IMR-90 (cell line): ENCODE measurements around the gene MTHFD2. TPM values are rescaled to one million over a fixed set of nuclear protein-coding genes. Genes with fewer than 3 reads are reported as not detected.

Experiments
- ATAC-seq: fragments of 200-7000 bp; cut with Tn5 transposase; 2 replicates; pipeline ENCODE4 v1.9.1; 2020; ENCODE audit warnings: low read depth, mild to moderate bottlenecking, moderate library complexity
- BruUV-seq: library from RNA; stranded (reverse); fragments of 400-500 nt; replicated peaks from 2 replicates; lab custom pipeline; 2021; lab: Mats Ljungman, UMichigan
- CTCF ChIA-PET: fragments of 300-600 bp; formaldehyde crosslinking; extraction: SDS; loops from one replicate; lab custom pipeline; 2021; ENCODE audit warnings: antibody characterized with exemption; lab: Yijun Ruan, JAX
- POLR2A ChIA-PET: fragments of 300-600 bp; sonication (Branson Sonifier 250); formaldehyde crosslinking; loops from one replicate; lab custom pipeline; 2022; ENCODE audit warnings: antibody characterized with exemption; ENCODE audit not compliant: unreplicated experiment; lab: Charles Lee
- DNase-seq: peaks from one replicate; pipeline ENCODE4 v3.0.0; 2013
- H2AFZ ChIP-seq: replicated peaks from 2 replicates; pipeline ENCODE3; 2013; ENCODE audit warnings: low read length, mild to moderate bottlenecking; ENCODE audit not compliant: poor library complexity
- H2AK5ac ChIP-seq: 2 replicates; pipeline ENCODE4 v1.6.1; 2013; ENCODE audit warnings: low read depth, low read length, inconsistent platforms
- H2AK9ac ChIP-seq: replicated peaks from 2 replicates; pipeline ENCODE3; 2013; ENCODE audit warnings: mild to moderate bottlenecking, low read depth, low read length, moderate library complexity; ENCODE audit not compliant: poor library complexity
- H2BK120ac ChIP-seq: 2 replicates; pipeline ENCODE4 v1.6.1; 2013; ENCODE audit warnings: low read depth, low read length, inconsistent platforms
- H2BK15ac ChIP-seq: 3 replicates; pipeline ENCODE4 v1.6.1; 2013; ENCODE audit warnings: low read depth, low read length, inconsistent platforms
- H2BK20ac ChIP-seq: 2 replicates; pipeline ENCODE4 v1.6.1; 2013; ENCODE audit warnings: low read depth, mild to moderate bottlenecking, inconsistent platforms, low read length, moderate library complexity
- H2BK5ac ChIP-seq: 2 replicates; pipeline ENCODE4 v1.6.1; 2013; ENCODE audit warnings: mild to moderate bottlenecking, low read depth, low read length, inconsistent platforms; ENCODE audit not compliant: poor library complexity, severe bottlenecking
- H3K14ac ChIP-seq: replicated peaks from 2 replicates; pipeline ENCODE4 v1.6.1; 2013; ENCODE audit warnings: low read depth, low read length, inconsistent platforms
- H3K18ac ChIP-seq: 2 replicates; pipeline ENCODE4 v1.6.1; 2013; ENCODE audit warnings: low read depth, low read length, control low read depth
- H3K23ac ChIP-seq: 2 replicates; pipeline ENCODE4 v1.6.1; 2013; ENCODE audit warnings: low read depth, low read length, inconsistent platforms
- H3K27ac ChIP-seq: 2 replicates; pipeline ENCODE4 v1.5.1; 2013; ENCODE audit warnings: mild to moderate bottlenecking, control low read depth, low read length; ENCODE audit not compliant: insufficient read depth
- H3K27me3 ChIP-seq: 2 replicates; pipeline ENCODE4 v1.6.1; 2013; ENCODE audit warnings: low read length; ENCODE audit not compliant: control insufficient read depth, insufficient read depth
- H3K36me3 ChIP-seq: 2 replicates; pipeline ENCODE4 v1.6.1; 2013; ENCODE audit warnings: low read length, mixed read lengths; ENCODE audit not compliant: control insufficient read depth, insufficient read depth
- H3K4ac ChIP-seq: 2 replicates; pipeline ENCODE4 v1.6.1; 2013; ENCODE audit warnings: low read depth, low read length, inconsistent platforms
- H3K4me1 ChIP-seq: 2 replicates; pipeline ENCODE4 v1.6.1; 2013; ENCODE audit warnings: low read length, mixed read lengths; ENCODE audit not compliant: control insufficient read depth, insufficient read depth
- H3K4me2 ChIP-seq: 2 replicates; pipeline ENCODE4 v1.6.1; 2013; ENCODE audit warnings: low read depth, mild to moderate bottlenecking, control low read depth, low read length, moderate library complexity
- H3K4me3 ChIP-seq: 2 replicates; pipeline ENCODE4 v1.5.1; 2013; ENCODE audit warnings: low read depth, mild to moderate bottlenecking, control low read depth, low read length, moderate library complexity; ENCODE audit not compliant: insufficient read depth
- H3K56ac ChIP-seq: 2 replicates; pipeline ENCODE4 v1.6.1; 2013; ENCODE audit warnings: low read length, inconsistent platforms; ENCODE audit not compliant: insufficient read depth; ENCODE audit errors: extremely low read depth
- H3K79me1 ChIP-seq, 2 experiments: 2 replicates each; pipeline ENCODE4 v1.6.1; 2013; ENCODE audit warnings: low read length in 2 of 2, inconsistent platforms in 1 of 2, low read depth in 1 of 2
- H3K9ac ChIP-seq: 2 replicates; pipeline ENCODE4 v1.6.1; 2013; ENCODE audit warnings: low read depth, low read length, control low read depth
- H3K9me1 ChIP-seq: 2 replicates; pipeline ENCODE4 v1.6.1; 2013; ENCODE audit warnings: low read length, inconsistent platforms; ENCODE audit not compliant: insufficient read depth
- H3K9me3 ChIP-seq: 2 replicates; pipeline ENCODE4 v1.6.1; 2013; ENCODE audit warnings: low read length; ENCODE audit not compliant: control insufficient read depth, insufficient read depth
- H4K20me1 ChIP-seq: 2 replicates; pipeline ENCODE4 v1.6.1; 2013; ENCODE audit warnings: low read length, inconsistent platforms; ENCODE audit not compliant: insufficient read depth
- H4K5ac ChIP-seq: 2 replicates; pipeline ENCODE4 v1.6.1; 2013; ENCODE audit warnings: mild to moderate bottlenecking, low read depth, low read length, control low read depth
- H4K8ac ChIP-seq, 2 experiments: 2 replicates each; pipeline ENCODE4 v1.6.1; 2013; ENCODE audit warnings: low read depth in 2 of 2, low read length in 2 of 2, control low read depth in 1 of 2, inconsistent platforms in 1 of 2
- H4K91ac ChIP-seq: 2 replicates; pipeline ENCODE4 v1.6.1; 2013; ENCODE audit warnings: low read depth, low read length, inconsistent platforms; ENCODE audit not compliant: insufficient read depth
- MAZ ChIP-seq: IDR thresholded peaks from 2 replicates; pipeline ENCODE4 v1.6.1; 2012; ENCODE audit warnings: low read depth, mild to moderate bottlenecking, low read length, improper control_type of control experiment, moderate library complexity, borderline replicate concordance
- RCOR1 ChIP-seq: IDR thresholded peaks from 2 replicates; pipeline ENCODE4 v1.6.1; 2012; ENCODE audit warnings: mild to moderate bottlenecking, low read length, improper control_type of control experiment; ENCODE audit not compliant: insufficient replicate concordance
- SMC3 ChIP-seq: fragments of 150-350 bp; IDR thresholded peaks from 2 replicates; pipeline ENCODE4 v1.6.1; 2016; ENCODE audit warnings: low read depth, mild to moderate bottlenecking, antibody characterized with exemption, low read length, moderate library complexity
- WGBS, 2 experiments: methylation state at CpG; one replicate each; pipeline versions ENCODE4 v1.1.5 to v1.1.7; 2013; ENCODE audit warnings: missing lambda C conversion rate in 2 of 2; ENCODE audit not compliant: insufficient read length in 1 of 2; ENCODE audit errors: extremely low coverage in 2 of 2; 5-methylcytosine and 5-hydroxymethylcytosine counted together
- dilution Hi-C: fragments of 300-500 bp; cut with HindIII; formaldehyde crosslinking; loops from one replicate; pipeline ENCODE4 v1.14.3; 2018; ENCODE audit warnings: low sequenced_read_pairs; ENCODE audit not compliant: unreplicated experiment
- in situ Hi-C: fragments of 300-500 bp; cut with MboI; formaldehyde crosslinking; loops from 3 replicates; pipeline ENCODE4 v1.14.3; 2019; ENCODE audit warnings: low sequenced_read_pairs, inconsistent platforms, mixed read lengths
- intact Hi-C: fragments of 100-400 bp; cut with micrococcal nuclease; formaldehyde crosslinking; loops from 2 replicates; pipeline ENCODE4 v1.10.0; 2022
- polyA plus RNA-seq, 3 experiments: library from polyadenylated mRNA; depleted of rRNA; stranded (reverse); fragments of >200 nt; gene quantifications; 2 replicates each; pipeline ENCODE4 v1.2.3, GENCODE V29; 2012; ENCODE audit warnings: low replicate concordance in 1 of 3
- total RNA-seq: library from RNA; depleted of rRNA; stranded (reverse); fragments of >200 nt; gene quantifications from 2 replicates; pipeline ENCODE4 v1.2.3, GENCODE V29; 2012

The MTHFD2 gene
- total and polyA plus RNA-seq, 2 of the 4 experiments (the other 2 are of a cell fraction), result 66.8 to 122 TPM

GRCh38 chr2:74246496-74247195 lies 48.2 kb downstream of the MTHFD2 start:
- H3K4me2 ChIP-seq, result no peak overlapping the region
- H3K9me3 ChIP-seq, result no peaks in the 10 kb centered on the region
- no peak overlapping the region for H4K5ac ChIP-seq
- H3K79me1 ChIP-seq, result no peaks in the 10 kb centered on the region
- H3K23ac ChIP-seq, result no peak overlapping the region
- H3K56ac ChIP-seq, result no peak overlapping the region
- ATAC-seq (no peak), DNase-seq (no peak)
- H2BK15ac ChIP-seq, result no peak overlapping the region
- no peak overlapping the region for H3K9ac ChIP-seq
- in situ Hi-C loops (no loop called here), dilution Hi-C loops (no loop called here), intact Hi-C loops (no loop called here)
- no peaks in the 10 kb centered on the region for H3K9me1 ChIP-seq
- no peak overlapping the region for H3K4me3 ChIP-seq
- H3K4ac ChIP-seq, result no peak overlapping the region
- TF ChIP-seq SMC3, result no peak
- TF ChIP-seq RCOR1, result no peak
- TF ChIP-seq MAZ, result no peak
- no peak overlapping the region for H2BK120ac ChIP-seq
- H3K36me3 ChIP-seq, result no peaks in the 10 kb centered on the region
- no peak overlapping the region for H2BK20ac ChIP-seq
- H3K4me1 ChIP-seq, result no peaks in the 10 kb centered on the region
- H2AK5ac ChIP-seq, result no peak overlapping the region
- no TSS peak for BruUV-seq
- H3K14ac ChIP-seq, result no peak overlapping the region
- no peak overlapping the region for H4K91ac ChIP-seq
- ChIA-PET POLR2A (no interaction called here), CTCF (no interaction called here)
- H2AFZ ChIP-seq, result no peak overlapping the region
- no peak overlapping the region for H4K8ac ChIP-seq
- H3K27ac ChIP-seq, result no peak overlapping the region
- H3K18ac ChIP-seq, result no peak overlapping the region
- H2BK5ac ChIP-seq, result no peak overlapping the region
- H2AK9ac ChIP-seq, result no peak overlapping the region
- H4K20me1 ChIP-seq, result no peaks in the 10 kb centered on the region
- 76% methylated on average over 9 of the region's 14 CpGs; no CpG with 5 or more reads in 1 of the 2 experiments for WGBS, 2 experiments
- peaks cover 27% of the 10 kb centered on the region for H3K27me3 ChIP-seq
